Sigmoid colon (tissue), 4 donors: ENCODE measurements around the gene PIKFYVE.

ENCODE experiments used
- EP300 ChIP-seq, 4 donors: sonication (generic); formaldehyde crosslinking; IDR thresholded peaks; one replicate each; pipeline ENCODE4 v1.6.1; 2017; ENCODE audit warnings: antibody characterized with exemption in 4 of 4
- POLR2A ChIP-seq, 2 donors: fragments of 450-650 bp; IDR thresholded peaks; one replicate each; pipeline ENCODE4 v1.6.1; 2016; ENCODE audit warnings: antibody characterized with exemption in 2 of 2, mild to moderate bottlenecking in 2 of 2, moderate library complexity in 2 of 2
- POLR2AphosphoS5 ChIP-seq, 4 donors: sonication (generic); formaldehyde crosslinking; IDR thresholded peaks; one replicate each; pipeline ENCODE4 v1.6.1; 2017; ENCODE audit warnings: antibody characterized with exemption in 4 of 4
- TF ChIP-seq, protein P1 (sequence below), 4 experiments: fragments of 450-650 bp in 3 of 4; fragments of 200-600 bp in 1 of 4; IDR thresholded peaks; one replicate each; pipeline ENCODE4 v1.5.1; 2016 to 2019; ENCODE audit warnings: antibody characterized with exemption in 4 of 4, mild to moderate bottlenecking in 3 of 4, moderate library complexity in 2 of 4

DNA sequence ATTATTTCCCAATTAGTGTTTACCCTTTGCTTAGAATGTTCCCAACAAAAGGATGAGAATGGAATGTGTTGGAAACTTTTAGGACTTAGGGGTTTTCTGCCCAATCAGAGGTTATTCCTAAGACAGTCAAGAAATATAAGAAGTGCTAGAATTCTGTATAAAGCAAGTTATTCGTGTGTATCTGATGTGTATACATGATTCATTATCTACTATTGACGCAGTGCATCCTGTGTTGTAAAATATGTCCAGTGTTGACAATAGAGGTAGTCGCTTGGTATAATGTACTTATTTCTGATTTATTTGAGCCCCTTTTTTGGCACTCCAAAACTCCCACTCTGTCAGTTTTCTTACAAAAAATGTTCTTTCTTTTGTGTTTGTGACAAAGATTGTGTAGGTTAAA lies 881 bp downstream of the PIKFYVE start:
- no peak for TF ChIP-seq POLR2A (IDR thresholded peaks at IDR 0.05)
- TF ChIP-seq, protein P1, sequence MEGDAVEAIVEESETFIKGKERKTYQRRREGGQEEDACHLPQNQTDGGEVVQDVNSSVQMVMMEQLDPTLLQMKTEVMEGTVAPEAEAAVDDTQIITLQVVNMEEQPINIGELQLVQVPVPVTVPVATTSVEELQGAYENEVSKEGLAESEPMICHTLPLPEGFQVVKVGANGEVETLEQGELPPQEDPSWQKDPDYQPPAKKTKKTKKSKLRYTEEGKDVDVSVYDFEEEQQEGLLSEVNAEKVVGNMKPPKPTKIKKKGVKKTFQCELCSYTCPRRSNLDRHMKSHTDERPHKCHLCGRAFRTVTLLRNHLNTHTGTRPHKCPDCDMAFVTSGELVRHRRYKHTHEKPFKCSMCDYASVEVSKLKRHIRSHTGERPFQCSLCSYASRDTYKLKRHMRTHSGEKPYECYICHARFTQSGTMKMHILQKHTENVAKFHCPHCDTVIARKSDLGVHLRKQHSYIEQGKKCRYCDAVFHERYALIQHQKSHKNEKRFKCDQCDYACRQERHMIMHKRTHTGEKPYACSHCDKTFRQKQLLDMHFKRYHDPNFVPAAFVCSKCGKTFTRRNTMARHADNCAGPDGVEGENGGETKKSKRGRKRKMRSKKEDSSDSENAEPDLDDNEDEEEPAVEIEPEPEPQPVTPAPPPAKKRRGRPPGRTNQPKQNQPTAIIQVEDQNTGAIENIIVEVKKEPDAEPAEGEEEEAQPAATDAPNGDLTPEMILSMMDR (IDR thresholded peaks at IDR 0.05): no peak
- TF ChIP-seq POLR2AphosphoS5 (IDR thresholded peaks at IDR 0.05): no peak
- no peak for TF ChIP-seq EP300 (IDR thresholded peaks at IDR 0.05)
